RPMI7951 (cell line): ENCODE measurements around the gene ADAM8. TPM values are rescaled to one million over a fixed set of nuclear protein-coding genes. Genes with fewer than 3 reads are reported as not detected.
"Not testable (repeated sequence)": the region's sequence is repeated elsewhere in the genome, so short reads cannot be mapped to it uniquely, and the experiment has no call there.

Source experiments
- DNase-seq: peaks from one replicate; pipeline ENCODE4 v3.0.0-alpha.2; 2012; ENCODE audit warnings: low read depth
- total RNA-seq: library from RNA; depleted of rRNA; stranded (reverse); fragments of >200 nt; shearing (Covaris generic); gene quantifications from 2 replicates; pipeline ENCODE4 v1.2.3, GENCODE V29; 2014

Gene ADAM8
- total RNA-seq, 1 experiment from 2014 or later: 3.8 TPM

GRCh38 chr10:133249975-133250754 lies 26.5 kb downstream of the ADAM8 start:
- no peak for DNase-seq

- DNase-seq: no peak
Measured at GRCh38 chr10:133249094-133249780, 27.4 kb downstream of the ADAM8 start.

GRCh38 chr10:133248334-133248715 lies 28.3 kb downstream of the ADAM8 start:
- DNase-seq: no peak

- DNase-seq: no peak
Measured at GRCh38 chr10:133247681-133248333, 28.9 kb downstream of the ADAM8 start.

GRCh38 chr10:133246236-133246626 lies 30.4 kb downstream of the ADAM8 start:
- no peak for DNase-seq

GRCh38 chr10:133245439-133246235 lies 31.0 kb downstream of the ADAM8 start:
- peak; percentile 31 for DNase-seq

- DNase-seq: no peak
Measured at GRCh38 chr10:133243593-133243992, 33.1 kb downstream of the ADAM8 start.

GRCh38 chr10:133242611-133243356 lies 33.9 kb downstream of the ADAM8 start:
- DNase-seq: peak; percentile 44

- DNase-seq: no peak
Measured at GRCh38 chr10:133241501-133242205, 35.0 kb downstream of the ADAM8 start.

- no peak for DNase-seq
Measured at GRCh38 chr10:133239990-133240389, 36.7 kb downstream of the ADAM8 start.

GRCh38 chr10:133238466-133238804 lies 38.2 kb downstream of the ADAM8 start:
- DNase-seq: no peak

GRCh38 chr10:133237588-133238465 lies 38.8 kb downstream of the ADAM8 start, which contains the start of gene VENTX:
TSS of gene VENTX (plus strand) at chr10:133237855. CDS start at chr10:133237915, 60 bp downstream.
- DNase-seq: no peak

- DNase-seq: no peak
Measured at GRCh38 chr10:133237241-133237587, 39.5 kb downstream of the ADAM8 start.

GRCh38 chr10:133236401-133237240 lies 40.0 kb downstream of the ADAM8 start:
- DNase-seq: no peak

GRCh38 chr10:133235932-133236331 lies 40.7 kb downstream of the ADAM8 start:
- DNase-seq: no peak

- DNase-seq: no peak
Measured at GRCh38 chr10:133235265-133235855, 41.3 kb downstream of the ADAM8 start.

- not testable (repeated sequence) for DNase-seq
Measured at GRCh38 chr10:133234796-133235195, 41.9 kb downstream of the ADAM8 start.

GRCh38 chr10:133231946-133232574 lies 44.6 kb downstream of the ADAM8 start:
- DNase-seq: no peak
